SHP77 (cell line): ENCODE data around the gene ATPAF2.

Experiments
- DNase-seq, 2 experiments: peaks; one replicate each; lab custom pipeline; 2025; lab: John Stamatoyannopoulos, UW

The ATPAF2 gene

DNA sequence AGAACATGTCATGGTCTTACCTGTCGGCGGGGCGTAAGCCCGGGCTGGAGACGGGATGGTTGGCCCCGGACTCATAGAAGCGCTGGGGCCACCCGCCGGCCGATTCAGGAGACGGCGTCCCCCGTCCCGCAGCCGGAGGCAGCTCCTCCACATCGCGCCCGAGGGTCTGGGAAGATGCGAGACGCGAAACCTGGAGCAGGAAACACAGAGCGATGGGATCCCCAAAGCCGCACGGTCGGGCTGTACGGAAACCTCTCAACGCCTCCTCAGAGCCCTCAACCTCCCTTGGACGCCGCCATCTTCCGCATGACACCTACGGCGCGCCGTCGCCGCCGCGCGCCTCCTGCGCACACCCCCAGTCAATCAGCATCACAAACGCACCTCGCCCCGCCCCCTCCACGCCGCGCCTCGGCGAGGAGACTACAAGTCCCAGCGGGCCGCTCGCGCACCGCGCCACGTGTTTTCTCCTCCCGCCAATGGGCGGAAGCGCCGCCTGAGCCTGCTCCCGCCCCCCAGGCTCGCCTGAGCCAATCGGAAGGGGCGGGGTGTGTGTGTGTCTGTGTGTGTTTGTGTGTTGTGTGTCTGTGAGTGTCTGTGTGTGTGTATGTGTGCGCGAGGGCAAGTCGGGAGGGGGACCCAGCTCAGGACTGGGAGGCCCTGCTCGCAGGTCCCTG is at the start of gene ATPAF2, which contains the start of gene GID4:
ATPAF2 (minus strand) TSS at position 308 of the 674 bp plus-strand sequence; CDS start at position 153, 155 bp downstream.
GID4 (plus strand) TSS at position 548 of the 674 bp plus-strand sequence; CDS start at position 605, 57 bp downstream.
- DNase-seq, result peak; percentile 100

DNA sequence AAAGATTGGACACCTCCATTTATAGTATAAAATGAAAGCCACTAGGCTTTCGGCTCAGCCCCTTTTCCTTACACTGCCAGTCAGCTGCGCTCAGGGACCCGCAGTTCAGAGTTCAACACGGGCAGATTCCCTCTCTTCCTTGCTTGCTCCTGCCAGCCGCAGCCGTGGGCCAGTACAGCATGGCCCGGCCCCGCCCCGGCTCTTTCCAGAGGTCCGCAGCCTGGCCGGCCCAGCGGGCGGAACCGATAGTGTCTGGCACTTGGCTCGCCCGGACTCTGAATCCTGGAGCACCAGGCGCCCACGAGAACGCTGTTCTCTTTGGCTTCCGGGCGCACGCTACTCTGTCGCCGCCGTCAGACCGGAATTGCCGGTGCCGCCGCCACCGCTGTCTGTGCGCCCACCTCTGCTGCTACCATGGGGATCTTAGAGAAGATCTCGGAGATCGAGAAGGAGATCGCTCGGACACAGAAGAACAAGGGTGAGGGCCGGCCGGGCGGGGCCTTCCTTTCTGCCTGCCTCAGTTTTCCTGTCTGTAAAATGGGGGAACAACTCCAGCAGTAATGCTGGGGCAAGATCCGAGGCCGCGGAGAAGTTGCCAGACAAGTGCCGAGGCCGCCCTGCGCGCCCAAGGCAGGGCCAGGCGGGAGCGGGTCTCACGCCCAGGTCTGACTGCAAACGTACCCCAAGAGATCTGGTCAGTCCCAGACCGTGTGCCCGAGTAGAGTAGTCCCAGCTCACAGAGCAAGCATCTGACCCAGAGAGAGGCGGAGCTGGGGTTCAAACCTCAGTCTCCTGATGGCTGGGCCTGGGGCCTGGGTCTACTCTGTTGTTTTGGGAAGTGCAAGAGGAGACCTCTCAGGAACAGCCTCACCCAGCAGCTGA is 48.9 kb upstream of the ATPAF2 start, which contains the start of gene DRG2:
DRG2 (plus strand) TSS at position 339 of the 882 bp plus-strand sequence; CDS start at position 415, 76 bp downstream.
- peak; percentile 97 for DNase-seq

DNA sequence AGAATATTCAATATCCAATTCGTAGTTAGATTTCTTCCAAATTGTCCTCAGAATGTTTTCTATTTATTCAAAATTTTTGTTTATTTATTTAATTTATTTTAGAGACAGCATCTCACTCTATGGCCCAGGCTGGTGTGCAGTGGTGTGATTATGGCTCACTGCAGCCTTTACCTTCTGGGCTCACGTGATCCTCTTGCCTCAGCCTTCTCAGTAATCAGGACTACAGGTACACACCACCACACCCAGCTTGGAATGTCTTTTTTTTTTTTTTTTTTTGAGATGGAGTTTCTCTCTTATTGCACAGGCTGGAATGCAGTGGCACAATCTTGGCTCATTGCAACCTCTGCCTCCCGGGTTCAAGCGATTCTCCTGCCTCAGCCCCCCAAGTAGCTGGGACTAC is 45.3 kb upstream of the ATPAF2 start:
- no peak for DNase-seq

DNA sequence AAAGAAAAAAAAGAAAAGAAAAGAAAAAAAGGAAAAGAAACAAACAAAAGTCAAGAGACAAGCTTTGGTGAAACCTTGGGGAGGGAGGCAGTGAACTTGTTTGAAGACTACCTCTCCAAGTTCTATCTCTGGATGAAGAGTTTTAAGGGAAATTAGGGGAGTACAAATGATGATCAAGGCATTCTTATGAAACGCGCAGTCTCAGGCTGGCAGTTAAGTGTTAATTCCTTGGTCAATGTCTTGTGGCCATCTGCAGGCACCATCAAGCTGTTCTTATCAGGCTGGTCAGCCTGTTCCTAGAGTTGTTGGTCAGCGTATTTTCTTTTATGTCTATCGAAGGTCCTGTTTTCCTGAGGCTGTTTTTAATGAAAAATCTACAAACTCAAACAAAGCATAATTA is 40.6 kb upstream of the ATPAF2 start:
- DNase-seq, result no peak

DNA sequence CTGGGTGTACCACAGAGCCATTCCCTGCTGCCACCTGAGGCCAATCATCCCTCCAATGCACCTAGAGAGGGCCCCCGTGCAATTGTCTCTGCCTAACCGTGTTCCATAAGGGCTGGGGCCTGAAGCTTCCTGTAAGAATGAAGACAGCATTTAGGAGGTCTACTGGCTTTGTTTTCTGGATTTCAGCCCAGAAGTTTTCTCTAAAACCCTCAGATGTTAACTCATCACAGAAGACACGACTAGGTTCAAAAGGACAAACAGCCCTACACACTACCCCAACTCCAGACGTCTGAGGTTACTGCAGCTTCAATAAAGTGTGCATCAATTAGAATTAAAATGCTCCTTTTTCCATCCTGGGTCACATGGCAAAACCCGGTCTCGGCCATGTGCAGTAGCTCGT is 38.0 kb upstream of the ATPAF2 start:
- DNase-seq, result no peak

DNA sequence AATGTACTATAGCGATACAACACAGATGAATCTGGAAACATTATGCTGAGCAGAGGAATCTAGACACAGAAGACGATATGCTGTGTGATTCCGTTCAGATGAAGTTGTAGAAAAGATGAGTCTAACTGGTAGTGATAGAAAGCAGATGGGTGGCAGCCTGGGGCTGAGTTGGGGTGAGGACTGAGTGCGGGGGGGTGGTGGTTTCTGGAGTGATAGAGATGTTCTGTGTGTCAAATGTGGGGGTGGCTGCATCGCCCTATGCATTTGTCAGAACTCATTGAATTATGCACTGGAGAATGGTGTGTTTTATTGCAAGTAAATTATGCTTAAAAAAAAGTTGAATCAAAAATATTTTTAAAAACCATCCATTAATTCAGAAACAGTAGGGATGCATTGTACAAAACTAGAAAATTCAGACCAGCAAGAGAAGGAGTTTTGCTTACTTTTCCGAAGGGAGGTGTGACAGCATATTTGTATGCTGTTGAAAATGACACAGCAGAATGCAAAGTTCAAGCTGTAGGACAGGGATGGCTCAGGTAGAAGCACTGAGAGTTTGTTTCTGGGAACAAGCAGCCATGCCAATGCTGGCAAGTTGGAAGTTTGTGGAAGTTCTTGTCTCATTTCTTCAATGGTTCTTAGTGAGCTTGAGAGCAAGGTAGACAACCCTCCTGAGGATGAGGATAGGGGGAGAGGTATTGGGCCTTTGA is 35.8 kb upstream of the ATPAF2 start:
- no peak for DNase-seq

DNA sequence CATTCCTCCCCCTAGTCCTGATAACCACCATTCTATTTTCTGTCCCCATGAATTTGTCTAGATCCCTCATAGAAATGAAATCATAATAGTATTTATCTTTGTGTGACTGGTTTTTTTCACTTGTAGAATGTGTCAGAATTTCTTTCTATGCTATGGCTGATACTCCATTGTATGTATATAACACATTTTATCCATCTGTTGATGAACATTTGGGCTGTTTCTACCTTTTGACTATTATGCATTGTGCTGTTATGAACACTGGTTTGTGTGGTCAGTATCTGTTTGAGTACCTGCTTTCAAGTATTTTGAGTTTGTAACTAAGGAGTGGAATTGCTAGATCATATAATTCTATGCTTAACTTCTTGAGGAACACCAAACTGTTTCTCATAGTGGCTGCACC is 32.8 kb upstream of the ATPAF2 start:
- DNase-seq, result no peak

DNA sequence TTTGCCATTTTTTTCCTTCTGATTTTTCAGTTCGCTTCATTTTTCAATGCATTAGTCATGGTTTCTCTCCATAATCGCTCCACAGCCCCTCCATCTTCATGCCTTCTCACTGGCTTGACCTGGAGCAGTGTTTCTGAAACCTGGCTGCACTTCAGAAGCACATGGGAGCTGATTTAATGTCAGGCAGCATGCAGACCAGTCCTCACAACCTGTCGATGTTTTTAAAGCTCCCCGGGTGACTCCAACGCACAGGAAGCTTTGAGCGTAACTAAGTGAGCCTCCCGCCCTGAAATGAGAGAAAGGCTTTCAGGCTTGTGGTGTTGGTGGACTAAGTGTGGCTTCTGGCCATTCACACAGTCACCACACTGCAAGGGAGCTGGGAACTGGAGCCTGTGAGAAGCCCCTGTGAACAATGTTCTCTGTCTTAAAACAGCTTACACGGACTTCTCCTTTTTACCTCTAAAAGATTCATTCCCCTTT is 31.9 kb upstream of the ATPAF2 start:
- peak; percentile 56 to 68 for DNase-seq

DNA sequence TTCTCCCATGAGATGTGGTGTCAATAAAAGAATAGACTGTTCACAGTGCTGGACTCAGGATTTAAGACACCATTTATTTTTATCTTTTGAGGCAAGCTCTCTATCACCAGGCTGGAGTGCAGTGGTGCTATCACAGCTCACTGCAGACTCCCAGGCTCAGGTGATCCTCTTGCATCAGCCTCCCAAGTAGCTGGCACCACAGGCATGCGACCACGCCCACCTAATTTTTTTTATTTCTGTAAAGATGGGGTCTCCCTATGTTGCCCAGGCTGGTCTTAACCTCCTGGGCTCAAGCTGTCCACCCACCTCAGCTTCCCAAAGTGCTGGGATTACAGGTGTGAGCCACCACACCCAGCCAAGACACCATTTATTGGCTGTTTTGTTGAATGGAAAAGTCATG is 30.1 kb upstream of the ATPAF2 start:
- DNase-seq, result no peak

DNA sequence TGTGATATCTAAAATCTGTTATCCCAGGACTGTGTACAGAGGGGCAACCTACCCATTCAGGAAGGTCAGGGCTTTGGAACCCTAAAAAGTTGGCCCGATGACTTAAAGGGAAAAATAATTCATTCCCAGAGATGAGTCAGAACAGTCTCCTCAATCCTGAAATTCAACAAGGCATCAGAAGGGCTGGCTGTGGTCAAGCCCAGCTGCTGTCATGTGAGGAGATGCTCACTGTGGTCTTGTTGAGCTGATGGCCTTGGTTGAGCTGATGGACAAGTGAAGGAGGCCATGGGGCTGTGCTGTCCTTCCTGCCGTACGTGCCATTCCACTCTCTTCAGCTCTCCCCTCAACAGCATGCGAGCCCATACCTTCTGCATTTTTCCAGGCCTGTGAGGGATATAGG is 27.9 kb upstream of the ATPAF2 start:
- DNase-seq, result no peak

DNA sequence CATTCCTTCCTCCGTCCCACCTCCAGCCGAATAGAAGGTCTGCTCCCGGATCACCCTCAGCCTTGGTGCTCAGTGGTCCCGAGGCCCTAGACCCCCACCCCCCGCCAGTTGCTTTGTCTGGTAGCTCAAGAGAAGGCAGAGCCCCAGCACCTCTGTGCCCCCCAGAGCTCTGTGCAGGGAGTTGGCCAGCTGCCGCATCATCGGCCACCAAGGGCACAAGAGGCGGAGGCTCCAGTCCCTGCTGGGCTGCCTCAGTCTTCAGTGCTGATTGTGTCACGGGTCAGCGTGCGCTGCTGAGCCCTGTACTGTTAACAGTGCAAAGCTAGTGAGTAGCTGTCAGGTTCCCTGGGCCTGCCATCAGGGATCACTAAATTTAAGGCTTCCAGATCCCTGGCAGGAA is 26.6 kb upstream of the ATPAF2 start:
- no peak for DNase-seq

DNA sequence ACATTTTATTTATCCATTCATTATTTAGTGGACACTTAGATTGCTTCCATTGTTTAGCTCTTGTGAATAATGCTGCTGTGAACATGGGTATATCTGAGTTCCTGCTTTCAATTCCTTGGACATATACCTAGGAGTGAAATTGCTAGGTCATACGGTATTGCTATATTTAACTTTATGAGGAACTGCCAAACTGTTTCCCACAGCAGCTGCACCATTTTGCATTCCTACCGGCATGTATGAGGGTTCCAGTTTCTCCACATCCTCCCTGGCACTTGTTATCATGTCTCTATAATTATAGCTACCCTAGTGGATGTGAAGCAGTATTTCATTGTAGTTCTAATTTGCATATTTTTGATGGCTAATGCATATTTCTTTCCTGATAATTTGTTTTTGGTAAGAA is 25.1 kb upstream of the ATPAF2 start:
- DNase-seq, result no peak

DNA sequence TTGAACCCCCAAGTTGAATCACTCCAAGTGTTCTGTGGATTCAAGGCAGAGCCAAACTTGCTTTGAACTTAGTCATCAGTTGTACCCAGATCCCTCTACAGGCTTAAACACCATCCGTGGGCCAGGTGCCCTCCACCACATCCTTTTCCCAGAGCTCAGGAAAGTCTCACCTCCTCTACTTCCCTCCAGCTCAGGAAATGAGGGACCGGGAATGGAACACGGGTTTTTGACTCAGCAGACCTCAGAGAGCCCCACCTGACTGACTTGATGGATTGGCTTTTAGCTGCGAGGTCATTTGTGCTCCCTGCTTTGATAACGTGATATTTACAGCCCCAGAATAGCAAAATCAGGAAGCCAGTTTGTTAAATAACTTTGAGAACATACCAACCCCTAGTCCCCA is 20.3 kb upstream of the ATPAF2 start:
- no peak for DNase-seq

DNA sequence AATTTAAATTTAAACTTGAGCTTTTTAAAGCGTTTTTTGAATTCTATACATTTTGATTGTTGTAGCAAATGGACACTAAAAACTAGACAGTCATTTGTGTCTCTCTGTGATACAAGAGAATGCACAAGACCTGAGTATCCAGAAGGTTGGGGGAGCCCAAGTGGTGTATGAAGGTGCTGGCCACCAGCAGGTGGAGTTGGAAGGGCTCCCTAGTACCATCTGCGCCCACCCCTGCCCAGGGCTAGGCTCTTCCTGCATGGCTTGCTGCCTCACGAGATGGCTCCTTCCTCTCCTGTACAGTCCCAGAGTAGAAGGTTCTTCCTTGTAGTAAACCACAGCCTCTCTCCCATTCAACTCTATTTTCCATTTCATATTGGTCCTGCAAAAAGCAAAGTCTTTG is 17.2 kb upstream of the ATPAF2 start:
- DNase-seq, result no peak

DNA sequence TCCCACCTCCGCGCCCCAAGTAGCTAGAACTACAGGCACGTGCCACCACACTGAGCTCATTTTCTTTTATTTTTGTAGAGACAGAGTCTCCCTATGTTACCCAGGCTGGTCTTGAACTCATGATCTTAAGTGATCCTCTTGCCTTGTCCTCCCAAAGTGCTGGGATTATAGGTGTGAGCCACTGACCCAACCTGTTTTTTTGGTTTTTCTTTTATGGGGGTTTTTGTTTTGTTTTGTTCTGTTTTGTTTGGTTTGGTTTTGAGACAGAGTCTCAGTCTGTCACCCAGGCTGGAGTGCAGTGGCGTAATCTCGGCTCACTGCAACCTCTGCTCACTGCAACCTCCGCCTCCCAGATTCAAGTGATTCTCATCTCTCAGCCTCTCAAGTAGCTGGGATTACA is 16.6 kb upstream of the ATPAF2 start:
- no peak for DNase-seq

DNA sequence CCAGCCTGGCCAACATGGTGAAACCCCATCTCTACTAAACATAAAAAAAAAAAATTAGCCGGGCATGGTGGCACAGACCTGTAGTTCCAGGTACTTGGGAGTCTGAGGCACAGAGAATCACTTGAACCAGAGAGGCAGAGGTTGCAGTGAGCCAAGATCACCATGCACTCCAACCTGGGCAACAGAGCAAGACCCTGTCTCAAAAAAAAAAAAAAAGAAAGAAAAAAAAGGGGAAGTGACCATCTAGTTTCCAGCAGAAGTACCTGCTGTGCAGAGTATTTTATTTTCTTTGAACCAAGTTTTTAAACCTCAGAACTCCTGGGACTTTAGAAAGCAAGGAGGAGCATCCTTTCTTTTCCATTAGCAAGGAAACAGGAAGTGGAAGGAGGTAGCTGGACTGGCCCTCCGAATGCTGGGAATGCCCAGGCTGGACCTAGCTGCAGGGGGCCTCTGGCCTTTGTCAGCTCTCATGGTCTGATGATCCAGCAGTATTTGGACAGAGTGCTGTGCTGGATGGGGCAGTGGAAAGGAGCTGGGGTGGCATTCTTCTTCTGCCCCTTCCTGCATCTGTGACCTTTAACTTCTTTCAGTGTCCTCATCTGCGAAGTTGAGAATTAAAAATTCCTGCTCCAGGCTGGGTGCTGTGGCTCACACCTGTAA is 6.9 kb upstream of the ATPAF2 start:
- DNase-seq, result no peak

DNA sequence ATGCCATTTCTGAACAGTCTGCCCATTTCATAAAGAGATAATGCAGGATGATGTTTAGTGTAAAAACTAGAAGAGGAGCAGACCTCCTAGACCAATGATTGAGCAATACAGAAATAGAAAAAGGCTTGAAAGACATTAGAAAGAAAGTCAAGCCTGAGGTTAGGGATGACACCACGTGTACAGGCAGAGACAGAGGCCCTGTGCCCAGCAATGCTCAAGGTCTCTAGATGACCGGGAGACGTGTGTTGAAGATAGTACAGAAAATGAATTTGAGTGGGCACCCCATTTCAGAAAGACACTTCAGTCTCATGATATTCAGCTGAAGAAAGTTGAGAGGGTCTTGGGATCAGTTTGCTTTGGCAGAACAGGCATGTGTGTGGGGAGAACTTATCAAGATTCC is 5.6 kb upstream of the ATPAF2 start:
- DNase-seq, result no peak

DNA sequence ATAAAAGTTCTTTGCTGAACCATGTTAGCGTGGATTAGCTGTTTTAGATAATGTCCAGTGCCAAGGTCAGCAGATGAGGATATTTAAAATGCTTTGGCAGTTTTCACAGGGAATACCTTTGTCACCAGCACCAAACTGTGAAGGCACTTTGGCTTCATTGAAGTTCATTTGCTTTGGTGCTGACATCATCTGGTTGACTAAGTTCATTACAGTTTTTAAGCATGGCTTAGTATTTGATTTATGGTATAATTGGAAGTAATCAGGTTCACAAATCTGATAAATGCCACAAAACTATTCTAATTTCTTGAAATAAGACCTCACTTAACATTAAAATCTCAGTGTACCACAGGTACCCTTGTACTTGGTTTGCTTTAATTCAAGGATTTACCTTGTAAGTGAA is 4.5 kb upstream of the ATPAF2 start:
- DNase-seq, result no peak

DNA sequence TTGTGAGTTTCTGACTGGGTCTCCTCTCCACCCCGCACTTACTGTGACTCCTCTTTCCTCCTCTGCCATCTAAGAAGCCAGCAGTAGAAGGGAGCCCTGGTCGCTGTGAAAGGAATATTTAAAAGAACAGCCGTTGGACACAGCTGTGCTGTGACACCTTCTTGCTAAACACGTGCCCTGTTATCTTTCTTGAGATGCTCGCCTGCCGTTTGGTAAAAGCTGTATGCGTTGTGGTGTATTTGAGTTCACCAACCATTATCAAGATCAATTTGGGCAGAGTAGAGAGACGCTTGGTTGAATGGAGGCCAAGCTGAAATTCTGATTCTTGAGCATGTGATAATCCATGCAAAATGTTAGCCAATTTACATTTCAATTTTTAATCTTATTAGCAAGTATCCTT is 4.0 kb upstream of the ATPAF2 start:
- no peak for DNase-seq

DNA sequence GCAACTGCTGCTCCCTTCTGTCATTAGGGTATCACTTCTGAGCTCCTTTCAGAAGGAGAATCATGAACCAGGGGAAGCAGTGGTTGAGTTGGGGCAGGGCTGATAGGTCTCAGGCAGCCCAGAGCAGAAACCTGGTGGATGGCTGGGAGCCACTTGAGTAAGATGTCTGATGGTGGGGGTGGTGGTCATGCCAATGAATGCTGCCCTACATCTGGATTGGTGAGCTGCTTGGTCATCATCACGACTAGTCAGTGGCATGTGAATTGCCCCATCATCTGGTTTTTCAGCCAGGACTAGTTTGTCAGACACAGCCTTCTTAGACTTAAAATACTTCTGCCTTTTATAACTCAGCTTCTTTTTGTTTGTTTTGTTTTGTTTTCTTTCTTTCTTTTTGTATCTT is 2.8 kb upstream of the ATPAF2 start:
- no peak for DNase-seq

DNA sequence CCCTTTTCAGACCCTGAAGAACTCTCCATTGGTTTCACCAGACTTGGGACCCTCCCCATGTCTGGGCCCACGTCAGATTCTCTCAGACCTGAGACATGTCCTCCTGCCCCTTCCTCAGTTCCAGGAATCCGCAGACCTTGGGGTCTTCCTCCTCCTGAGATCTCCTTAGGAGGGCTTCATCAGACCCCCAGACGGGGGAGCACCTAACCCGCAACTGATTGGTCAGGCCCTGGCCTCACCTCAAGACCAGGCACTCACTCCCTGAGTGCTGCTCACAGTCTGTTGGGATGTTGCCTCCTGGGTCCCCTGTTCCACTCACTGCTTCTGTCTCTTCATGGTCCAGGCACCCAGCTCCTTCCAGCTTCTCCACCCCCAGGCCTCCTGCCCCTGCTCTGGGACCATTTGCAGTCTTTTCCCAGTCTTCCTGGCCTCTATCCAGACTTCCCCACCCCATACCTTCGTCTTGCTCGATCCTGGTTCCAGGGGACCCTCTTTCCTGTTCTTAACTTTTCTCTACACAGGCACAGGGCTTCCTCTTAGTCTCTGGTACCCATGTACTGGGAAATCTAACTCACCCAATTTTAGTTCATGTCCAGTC is 1.4 kb upstream of the ATPAF2 start:
- no peak for DNase-seq
